HEK293T (cell line): ENCODE measurements around the gene PRKCH.
"Not testable (repeated sequence)": the region's sequence is repeated elsewhere in the genome, so short reads cannot be mapped to it uniquely, and the experiment has no call there.

Source experiments
- CTCF ChIA-PET: fragments of 350-600 bp; formaldehyde crosslinking; extraction: SDS; loops from one replicate; lab custom pipeline; 2021; ENCODE audit warnings: antibody characterized with exemption, inconsistent platforms; lab: Yijun Ruan, JAX
- POLR2A ChIA-PET: fragments of 350-600 bp; formaldehyde crosslinking; extraction: SDS; loops from one replicate; lab custom pipeline; 2020; ENCODE audit warnings: antibody characterized with exemption, inconsistent platforms; lab: Yijun Ruan, JAX
- DNase-seq: peaks from one replicate; pipeline ENCODE4 v3.0.0; 2012; ENCODE audit warnings: mixed read lengths; ENCODE audit errors: extremely low spot score
- ARNT ChIP-seq: fragments of 450-650 bp; IDR thresholded peaks from 2 replicates; pipeline ENCODE4 v1.6.1; 2017; ENCODE audit warnings: mild to moderate bottlenecking
- BHLHE40 ChIP-seq: fragments of 450-650 bp; IDR thresholded peaks from 2 replicates; pipeline ENCODE4 v1.6.1; 2016; ENCODE audit warnings: mild to moderate bottlenecking, moderate library complexity, borderline replicate concordance
- CTBP1 ChIP-seq: fragments of 450-650 bp; IDR thresholded peaks from 2 replicates; pipeline ENCODE4 v1.6.1; 2016; ENCODE audit warnings: borderline replicate concordance
- ELF4 ChIP-seq: fragments of 450-650 bp; IDR thresholded peaks from 2 replicates; pipeline ENCODE4 v1.6.1; 2017; ENCODE audit warnings: antibody characterized with exemption
- FOXA1 ChIP-seq: fragments of 450-650 bp; IDR thresholded peaks from 2 replicates; pipeline ENCODE4 v1.6.1; 2016; ENCODE audit warnings: mild to moderate bottlenecking
- FOXK2 ChIP-seq: fragments of 450-650 bp; IDR thresholded peaks from 2 replicates; pipeline ENCODE4 v1.6.1; 2016; ENCODE audit warnings: mild to moderate bottlenecking
- FOXM1 ChIP-seq: fragments of 450-650 bp; IDR thresholded peaks from 2 replicates; pipeline ENCODE4 v1.6.1; 2017; ENCODE audit warnings: mild to moderate bottlenecking, borderline replicate concordance
- HDGF ChIP-seq: fragments of 450-650 bp; IDR thresholded peaks from 2 replicates; pipeline ENCODE4 v1.6.1; 2017; ENCODE audit warnings: antibody characterized with exemption, borderline replicate concordance
- L3MBTL2 ChIP-seq: fragments of 450-650 bp; conservative IDR thresholded peaks from 2 replicates; pipeline ENCODE4 v1.6.1; 2016; ENCODE audit warnings: mild to moderate bottlenecking
- LEF1 ChIP-seq: fragments of 450-650 bp; IDR thresholded peaks from 2 replicates; pipeline ENCODE4 v1.6.1; 2017; ENCODE audit warnings: mild to moderate bottlenecking, borderline replicate concordance
- NFRKB ChIP-seq: fragments of 450-650 bp; IDR thresholded peaks from 2 replicates; pipeline ENCODE4 v1.6.1; 2016; ENCODE audit warnings: mild to moderate bottlenecking, moderate library complexity
- SP1 ChIP-seq: fragments of 450-650 bp; IDR thresholded peaks from 2 replicates; pipeline ENCODE4 v1.6.1; 2017
- SUZ12 ChIP-seq: fragments of 450-650 bp; IDR thresholded peaks from 2 replicates; pipeline ENCODE4 v1.6.1; 2016; ENCODE audit warnings: mild to moderate bottlenecking
- TARDBP ChIP-seq: fragments of 450-650 bp; IDR thresholded peaks from 2 replicates; pipeline ENCODE4 v1.6.1; 2016
- ZNF384 ChIP-seq: fragments of 450-650 bp; IDR thresholded peaks from 2 replicates; pipeline ENCODE4 v1.6.1; 2016
- TF ChIP-seq, protein P1 (sequence below): fragments of 450-650 bp; IDR thresholded peaks from 2 replicates; pipeline ENCODE4 v1.6.1; 2016

The PRKCH gene

DNA sequence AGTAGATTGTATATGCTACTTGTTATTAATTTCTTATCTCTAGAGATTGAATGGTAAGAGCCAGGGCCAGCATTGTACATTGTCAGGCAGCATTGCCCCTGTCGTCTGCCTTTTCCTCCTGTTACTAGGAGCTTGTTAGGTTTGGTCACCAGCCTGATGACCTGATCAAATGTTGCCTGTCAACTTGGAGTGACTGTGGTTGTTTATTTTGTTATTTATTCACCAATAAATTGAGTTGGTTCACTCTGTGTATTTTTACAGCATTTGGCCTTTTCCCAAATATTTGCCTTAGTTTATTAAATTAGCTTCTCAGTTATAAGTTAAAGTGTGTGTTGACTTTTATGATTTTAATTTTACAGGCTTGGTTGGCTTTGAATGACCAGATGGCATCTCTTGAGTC is 88.4 kb downstream of the PRKCH start:
- CTCF ChIA-PET, result interaction anchor here (1.3 kb wide), 1 partner anchor 9 kb away, joined by 3 read pairs; no protein-coding TSS in a partner anchor
- no peak for DNase-seq
- POLR2A ChIA-PET, result no interaction called here
- TF ChIP-seq CTBP1 (no peak), ZNF384 (no peak), FOXK2 (no peak), FOXM1 (no peak), ARNT (no peak)

DNA sequence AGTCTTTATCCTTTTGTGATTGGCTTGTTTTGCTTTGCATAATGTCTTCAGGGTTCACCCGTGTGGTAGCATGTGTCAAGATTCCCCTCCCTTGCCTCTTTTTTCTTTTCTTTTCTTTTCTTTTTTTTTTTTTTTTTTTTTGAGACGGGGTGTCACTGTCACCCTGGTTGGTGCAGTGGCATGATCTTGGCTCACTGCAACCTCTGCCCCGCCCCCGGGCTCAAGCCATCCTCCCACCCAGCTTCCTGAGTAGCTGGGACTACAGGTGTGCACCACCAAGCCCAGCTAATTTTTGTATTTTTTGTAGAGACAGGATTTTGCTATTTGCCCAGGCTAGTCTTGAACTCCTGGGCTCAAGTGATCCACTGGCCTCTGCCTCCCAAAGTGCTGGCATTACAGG is 94.6 kb downstream of the PRKCH start:
- CTCF ChIA-PET, DNase-seq, POLR2A ChIA-PET: not testable (repeated sequence)

DNA sequence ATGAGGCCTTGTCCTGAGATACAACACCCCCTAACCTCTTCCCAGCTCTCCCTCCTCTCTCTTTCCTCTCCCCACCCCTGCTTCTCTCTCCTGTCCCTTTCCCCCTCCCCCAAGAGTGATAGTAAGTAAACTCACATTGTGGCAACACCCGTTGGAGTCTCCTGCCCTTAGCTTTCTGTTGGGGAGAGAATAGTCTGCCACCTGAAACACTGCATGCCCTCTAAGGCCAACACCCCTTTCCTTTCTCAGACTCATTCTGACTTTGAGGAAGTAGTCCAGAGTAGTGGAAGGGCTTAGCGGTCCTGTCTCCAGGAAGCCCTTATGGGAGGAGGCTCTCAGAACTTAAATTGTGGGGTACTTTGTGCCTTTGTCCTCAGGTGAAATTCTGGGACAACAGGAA is 95.2 kb downstream of the PRKCH start:
- ChIA-PET CTCF (no interaction called here), POLR2A (no interaction called here)
- no peak for DNase-seq
- TF ChIP-seq FOXK2 (no peak), NFRKB (no peak), SUZ12 (no peak), SP1 (no peak), L3MBTL2 (no peak), FOXA1 (no peak), ELF4 (no peak), FOXM1 (no peak), CTBP1 (no peak)

DNA sequence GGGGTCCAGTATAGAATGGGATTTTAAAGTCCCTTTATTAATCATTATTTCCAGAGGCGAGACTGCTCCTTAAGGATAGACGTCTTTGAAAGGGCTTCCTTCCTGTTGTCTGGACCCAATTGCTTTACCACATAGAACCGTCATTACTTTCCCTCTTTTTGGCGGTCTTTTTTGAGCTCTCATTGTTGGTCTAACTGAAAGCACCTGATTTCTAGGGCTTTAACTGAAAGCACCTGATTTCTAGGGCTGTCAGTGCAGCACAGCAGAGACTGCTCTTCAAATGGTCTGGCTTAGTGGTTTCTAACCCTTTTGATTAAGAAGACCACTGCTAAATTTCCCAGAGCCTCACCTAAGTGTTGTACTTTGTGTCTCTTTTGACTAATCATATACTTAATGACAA is 95.8 kb downstream of the PRKCH start:
- POLR2A ChIA-PET, result no interaction called here
- CTCF ChIA-PET, result no interaction called here
- no peak for DNase-seq
- TF ChIP-seq FOXM1 (no peak), FOXA1 (no peak), ELF4 (no peak), CTBP1 (no peak), SUZ12 (no peak), LEF1 (no peak), HDGF (no peak), FOXK2 (no peak)

DNA sequence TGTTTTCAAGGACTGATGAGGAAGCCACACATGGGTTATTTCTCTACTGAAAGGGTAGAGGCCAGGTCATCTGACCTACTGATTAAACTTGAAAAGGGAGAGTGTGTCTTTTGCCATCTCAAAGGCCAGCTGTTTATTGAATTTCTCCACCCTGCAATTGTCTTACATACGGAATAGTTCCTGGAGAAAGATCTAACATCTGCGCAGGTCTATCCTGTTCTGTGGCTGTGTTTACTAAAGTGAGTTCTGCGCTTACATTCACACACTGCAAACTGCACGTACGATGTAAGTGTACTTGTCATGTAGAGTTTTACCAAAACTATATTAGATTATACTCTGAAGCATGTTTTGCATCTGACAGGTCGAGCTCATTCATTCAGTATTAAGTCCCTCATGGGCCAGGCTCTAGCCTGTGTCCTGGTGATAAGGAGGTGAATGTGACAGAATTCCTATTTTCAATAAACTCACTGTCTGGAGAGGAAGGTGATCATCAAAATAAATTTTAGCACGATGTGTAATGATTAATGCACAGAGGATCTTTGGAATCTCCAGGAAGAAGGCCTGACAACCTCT is 96.6 kb downstream of the PRKCH start:
- DNase-seq, result no peak
- TF ChIP-seq FOXA1, result no peak
- TF ChIP-seq HDGF, result no peak
- no peak for TF ChIP-seq BHLHE40
- TF ChIP-seq, protein P1, sequence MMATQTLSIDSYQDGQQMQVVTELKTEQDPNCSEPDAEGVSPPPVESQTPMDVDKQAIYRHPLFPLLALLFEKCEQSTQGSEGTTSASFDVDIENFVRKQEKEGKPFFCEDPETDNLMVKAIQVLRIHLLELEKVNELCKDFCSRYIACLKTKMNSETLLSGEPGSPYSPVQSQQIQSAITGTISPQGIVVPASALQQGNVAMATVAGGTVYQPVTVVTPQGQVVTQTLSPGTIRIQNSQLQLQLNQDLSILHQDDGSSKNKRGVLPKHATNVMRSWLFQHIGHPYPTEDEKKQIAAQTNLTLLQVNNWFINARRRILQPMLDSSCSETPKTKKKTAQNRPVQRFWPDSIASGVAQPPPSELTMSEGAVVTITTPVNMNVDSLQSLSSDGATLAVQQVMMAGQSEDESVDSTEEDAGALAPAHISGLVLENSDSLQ, result no peak
- no peak for TF ChIP-seq TARDBP
- TF ChIP-seq LEF1, result no peak
- TF ChIP-seq NFRKB, result no peak
- no peak for TF ChIP-seq FOXK2
- TF ChIP-seq CTBP1, result no peak
- no peak for TF ChIP-seq ZNF384
- no peak for TF ChIP-seq SP1
- no peak for TF ChIP-seq ELF4
- no peak for TF ChIP-seq FOXM1
- no peak for TF ChIP-seq L3MBTL2
- TF ChIP-seq ARNT, result no peak
- no peak for TF ChIP-seq SUZ12
- POLR2A ChIA-PET, result no interaction called here
- CTCF ChIA-PET, result no interaction called here

DNA sequence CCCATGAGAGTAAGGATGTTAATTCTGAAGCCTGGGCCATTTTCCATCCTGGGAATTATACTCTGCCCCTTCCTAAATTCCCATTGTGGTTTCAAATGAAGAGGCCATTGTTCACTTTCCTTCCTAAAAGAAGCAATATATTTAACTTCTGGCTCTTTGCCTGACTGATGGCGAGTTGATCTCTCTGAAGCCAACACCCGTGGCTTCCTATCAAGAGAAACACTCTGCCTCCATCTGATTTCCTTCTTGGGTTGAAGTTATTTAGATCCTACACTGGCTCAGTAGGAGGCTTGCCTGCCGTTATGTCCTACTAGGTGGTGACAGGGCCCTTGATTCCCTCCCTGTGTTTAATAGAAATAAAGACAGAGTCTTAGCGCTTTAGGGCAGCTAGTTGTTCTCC is 97.4 kb downstream of the PRKCH start:
- no peak for TF ChIP-seq FOXK2
- TF ChIP-seq CTBP1, result no peak
- TF ChIP-seq SUZ12, result no peak
- no peak for TF ChIP-seq FOXM1
- no peak for TF ChIP-seq L3MBTL2
- TF ChIP-seq LEF1, result no peak
- TF ChIP-seq SP1, result no peak
- TF ChIP-seq BHLHE40, result no peak
- TF ChIP-seq ZNF384, result no peak
- TF ChIP-seq ARNT, result no peak
- DNase-seq, result no peak
- CTCF ChIA-PET, result no interaction called here
- POLR2A ChIA-PET, result no interaction called here

DNA sequence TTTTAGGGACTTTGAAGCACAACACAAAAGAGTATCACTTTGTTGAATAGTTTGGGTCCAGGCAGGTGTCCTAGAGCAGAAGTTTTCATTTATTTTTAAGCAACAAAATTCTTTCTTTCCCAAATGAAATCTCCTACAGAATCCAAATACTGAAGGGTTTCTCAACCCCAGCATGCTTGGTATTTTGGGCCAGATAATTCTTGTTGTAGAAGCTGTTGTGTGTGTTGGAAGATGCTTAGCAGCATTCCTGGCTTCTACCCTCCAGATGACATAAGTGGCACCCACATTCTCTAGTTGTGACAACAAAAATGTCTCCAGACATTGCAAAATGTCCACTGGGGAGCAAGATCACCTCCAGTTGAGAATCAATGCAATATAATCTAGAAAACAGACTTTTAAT is 97.8 kb downstream of the PRKCH start:
- CTCF ChIA-PET, result no interaction called here
- no peak for DNase-seq
- POLR2A ChIA-PET, result no interaction called here
- TF ChIP-seq HDGF (no peak), BHLHE40 (no peak), ZNF384 (no peak), ARNT (no peak), TARDBP (no peak), SUZ12 (no peak), NFRKB (no peak), FOXM1 (no peak), L3MBTL2 (no peak), ELF4 (no peak), CTBP1 (no peak), SP1 (no peak), FOXA1 (no peak), LEF1 (no peak), FOXK2 (no peak)
- TF ChIP-seq, protein P1, result no peak
